H1 (cell line): Measurements from ENCODE around the gene RNPEPL1. TPM values are rescaled to one million over a fixed set of nuclear protein-coding genes. Genes with fewer than 3 reads are reported as not detected.

Experiments used
- CTCF ChIA-PET: fragments of 300-600 bp; sonication (Branson Sonifier 250); formaldehyde crosslinking; loops from one replicate; lab custom pipeline; 2021; ENCODE audit not compliant: partially characterized antibody; lab: Charles Lee
- POLR2A ChIA-PET: fragments of 300-600 bp; sonication (Branson Sonifier 250); formaldehyde crosslinking; loops from one replicate; lab custom pipeline; 2021; ENCODE audit warnings: inconsistent platforms; ENCODE audit not compliant: partially characterized antibody; lab: Charles Lee
- DNase-seq, 2 experiments: peaks; one replicate each; pipeline versions ENCODE4 v3.0.0 to v3.0.0-alpha.2; 2010 to 2022; ENCODE audit warnings: low spot score in 2 of 2, low read depth in 1 of 2, mixed read lengths in 1 of 2
- FAIRE-seq: peaks from 2 replicates; lab custom pipeline; 2011; peaks lifted over from hg19 to GRCh38; lab: Jason Lieb, UNC
- H2AFZ ChIP-seq: 2 replicates; pipeline ENCODE4 v1.8.1; 2012; ENCODE audit warnings: low read length, inconsistent platforms
- H2AK5ac ChIP-seq: 2 replicates; pipeline ENCODE4 v1.6.1; 2013; ENCODE audit warnings: low read depth, low read length
- H2BK120ac ChIP-seq: replicated peaks from 2 replicates; pipeline ENCODE3; 2013; ENCODE audit warnings: low read depth, low read length, inconsistent platforms
- H2BK12ac ChIP-seq: 2 replicates; pipeline ENCODE4 v1.6.1; 2013; ENCODE audit warnings: low read depth, low read length
- H2BK15ac ChIP-seq: 2 replicates; pipeline ENCODE4 v1.6.1; 2013; ENCODE audit warnings: low read length
- H2BK20ac ChIP-seq: 2 replicates; pipeline ENCODE4 v1.6.1; 2013; ENCODE audit warnings: low read length
- H2BK5ac ChIP-seq: 2 replicates; pipeline ENCODE4 v1.6.1; 2013; ENCODE audit warnings: low read depth, low read length
- H3K14ac ChIP-seq: 2 replicates; pipeline ENCODE4 v1.6.1; 2013; ENCODE audit warnings: inconsistent platforms; ENCODE audit not compliant: insufficient read length
- H3K18ac ChIP-seq: 2 replicates; pipeline ENCODE4 v1.6.1; 2013; ENCODE audit warnings: low read length; ENCODE audit errors: extremely low read depth
- H3K23ac ChIP-seq: 2 replicates; pipeline ENCODE4 v1.6.1; 2013; ENCODE audit warnings: inconsistent platforms; ENCODE audit not compliant: insufficient read length
- H3K23me2 ChIP-seq: 2 replicates; pipeline ENCODE4 v1.6.1; 2013; ENCODE audit warnings: low read depth, low read length
- H3K27ac ChIP-seq: 2 replicates; pipeline ENCODE4 v1.6.1; 2011; ENCODE audit warnings: low read depth, low read length, inconsistent platforms
- H3K27me3 ChIP-seq, 4 experiments: replicated peaks in 1 of 4; 1 replicate in 1 of 4; 2 replicates in 3 of 4; pipeline versions ENCODE4 v1.6.1 to v1.8.1; 2011 to 2013; ENCODE audit warnings: low read length in 3 of 4, mild to moderate bottlenecking in 3 of 4, inconsistent platforms in 2 of 4, mixed read lengths in 2 of 4, moderate library complexity in 1 of 4; ENCODE audit not compliant: control insufficient read depth in 3 of 4, insufficient read depth in 3 of 4; ENCODE audit errors: extremely low read depth in 1 of 4
- H3K36me3 ChIP-seq, 4 experiments: 2 replicates each; pipeline versions ENCODE4 v1.6.1 to v1.8.1; 2011 to 2013; ENCODE audit warnings: mild to moderate bottlenecking in 4 of 4, low read length in 3 of 4, moderate library complexity in 2 of 4, control low read depth in 1 of 4, inconsistent platforms in 1 of 4; ENCODE audit not compliant: insufficient read depth in 4 of 4, control insufficient read depth in 2 of 4
- H3K4ac ChIP-seq: replicated peaks from 2 replicates; pipeline ENCODE3; 2013; ENCODE audit warnings: low read length, low read depth, mixed read lengths, inconsistent platforms; ENCODE audit not compliant: insufficient read length
- H3K4me1 ChIP-seq, 4 experiments: replicated peaks in 1 of 4; 1 replicate in 1 of 4; 2 replicates in 3 of 4; pipeline versions ENCODE4 v1.6.1 to v1.8.1; 2011 to 2013; ENCODE audit warnings: low read length in 3 of 4, inconsistent platforms in 2 of 4, mixed read lengths in 1 of 4; ENCODE audit not compliant: insufficient read depth in 4 of 4, control insufficient read depth in 3 of 4
- H3K4me2 ChIP-seq, 2 experiments: 2 replicates each; pipeline versions ENCODE4 v1.6.1 to v1.8.1; 2011 to 2013; ENCODE audit warnings: low read depth in 2 of 2, low read length in 2 of 2, control low read depth in 1 of 2, inconsistent platforms in 1 of 2, mild to moderate bottlenecking in 1 of 2; ENCODE audit not compliant: insufficient read depth in 1 of 2
- H3K4me3 ChIP-seq, 4 experiments: fragments of 200-600, 300-600 bp in 1 of 4; sonication (generic), shearing (Covaris generic), sonication (Bioruptor Twin) in 1 of 4; 2 replicates each; pipeline versions ENCODE4 v1.5.1 to v1.8.1; 2011 to 2016; ENCODE audit warnings: low read length in 4 of 4, low read depth in 3 of 4, control low read depth in 2 of 4, inconsistent platforms in 2 of 4, mild to moderate bottlenecking in 2 of 4, mixed read lengths in 1 of 4, moderate library complexity in 1 of 4; ENCODE audit not compliant: insufficient read depth in 2 of 4; ENCODE audit errors: extremely low read depth in 1 of 4
- H3K56ac ChIP-seq: replicated peaks from 2 replicates; pipeline ENCODE3; 2013; ENCODE audit warnings: low read depth, mild to moderate bottlenecking, mixed read lengths, low read length, inconsistent platforms; ENCODE audit not compliant: insufficient read length
- H3K79me1 ChIP-seq: 2 replicates; pipeline ENCODE4 v1.6.1; 2013; ENCODE audit warnings: low read depth, low read length, control low read depth
- H3K79me2 ChIP-seq, 2 experiments: 2 replicates each; pipeline versions ENCODE4 v1.6.1 to v1.8.1; 2012 to 2013; ENCODE audit warnings: low read length in 2 of 2, mild to moderate bottlenecking in 2 of 2, inconsistent platforms in 1 of 2; ENCODE audit not compliant: insufficient read depth in 2 of 2, control insufficient read depth in 1 of 2
- H3K9ac ChIP-seq, 4 experiments: replicated peaks in 1 of 4; 1 replicate in 1 of 4; 2 replicates in 3 of 4; pipeline versions ENCODE4 v1.6.1 to v1.8.1; 2011 to 2013; ENCODE audit warnings: low read depth in 3 of 4, low read length in 3 of 4, control low read depth in 2 of 4, mild to moderate bottlenecking in 2 of 4, moderate library complexity in 2 of 4, inconsistent platforms in 1 of 4; ENCODE audit errors: extremely low read depth in 1 of 4
- H3K9me3 ChIP-seq, 2 experiments: 2 replicates each; pipeline versions ENCODE4 v1.6.1 to v1.8.1; 2012 to 2013; ENCODE audit warnings: mild to moderate bottlenecking in 2 of 2, moderate library complexity in 2 of 2, control low read depth in 1 of 2, inconsistent platforms in 1 of 2, low read depth in 1 of 2, low read length in 1 of 2, mixed read lengths in 1 of 2; ENCODE audit not compliant: insufficient read depth in 2 of 2
- H4K20me1 ChIP-seq, 2 experiments: replicated peaks in 1 of 2; 2 replicates each; pipeline versions ENCODE3 to v1.8.1; 2011 to 2013; ENCODE audit warnings: inconsistent platforms in 2 of 2, low read length in 2 of 2, mild to moderate bottlenecking in 1 of 2; ENCODE audit not compliant: insufficient read depth in 2 of 2, control insufficient read depth in 1 of 2
- H4K5ac ChIP-seq: 2 replicates; pipeline ENCODE4 v1.6.1; 2013; ENCODE audit warnings: low read length, low read depth, mixed read lengths, inconsistent platforms; ENCODE audit not compliant: insufficient read length
- H4K8ac ChIP-seq: 2 replicates; pipeline ENCODE4 v1.8.0; 2013; ENCODE audit warnings: mild to moderate bottlenecking, moderate library complexity, low read length, inconsistent platforms; ENCODE audit not compliant: insufficient read depth; ENCODE audit errors: extremely low read depth
- H4K91ac ChIP-seq: replicated peaks from 2 replicates; pipeline ENCODE3; 2013; ENCODE audit warnings: low read length, mixed read lengths, inconsistent platforms; ENCODE audit not compliant: insufficient read length
- E2F6 ChIP-seq: IDR thresholded peaks from 2 replicates; pipeline ENCODE4 v1.6.1; 2012; ENCODE audit warnings: inconsistent platforms
- EP300 ChIP-seq, 2 experiments: IDR thresholded peaks; 1 replicate in 1 of 2; 2 replicates in 1 of 2; pipeline ENCODE4 v1.6.1; 2011 to 2012; ENCODE audit warnings: low read depth in 2 of 2, low read length in 2 of 2, mild to moderate bottlenecking in 2 of 2, borderline replicate concordance in 1 of 2, inconsistent platforms in 1 of 2, moderate library complexity in 1 of 2
- POLR2A ChIP-seq, 2 experiments: IDR thresholded peaks; 1 replicate in 1 of 2; 2 replicates in 1 of 2; pipeline ENCODE4 v1.6.1; 2011; ENCODE audit warnings: low read depth in 2 of 2, low read length in 2 of 2, mild to moderate bottlenecking in 2 of 2; ENCODE audit errors: control extremely low read depth in 1 of 2
- SP2 ChIP-seq: IDR thresholded peaks from 2 replicates; pipeline ENCODE4 v1.6.1; 2012; ENCODE audit warnings: mild to moderate bottlenecking, low read length, inconsistent platforms
- SRF ChIP-seq: IDR thresholded peaks from 2 replicates; pipeline ENCODE4 v1.6.1; 2011; ENCODE audit warnings: mild to moderate bottlenecking, low read depth, low read length, moderate library complexity
- TCF12 ChIP-seq: IDR thresholded peaks from 2 replicates; pipeline ENCODE4 v1.6.1; 2011; ENCODE audit warnings: low read depth, mild to moderate bottlenecking, low read length
- WGBS, 2 experiments: shearing (Covaris generic) in 1 of 2; methylation state at CpG; one replicate each; pipeline versions ENCODE4 v1.1.6 to v1.1.7; 2013 to 2015; ENCODE audit warnings: low lambda C conversion rate in 2 of 2, mixed read lengths in 2 of 2, inconsistent platforms in 1 of 2, low coverage in 1 of 2, missing lambda C conversion rate in 1 of 2; ENCODE audit not compliant: insufficient replicate concordance in 2 of 2, insufficient coverage in 1 of 2, insufficient read length in 1 of 2; ENCODE audit errors: extremely low coverage in 1 of 2, missing lambda C conversion rate in 1 of 2; 5-methylcytosine and 5-hydroxymethylcytosine counted together
- polyA plus RNA-seq, 7 experiments: library from polyadenylated mRNA; depleted of rRNA in 3 of 7; stranded (reverse) in 5 of 7; unstranded in 2 of 7; fragments of >200 nt in 5 of 7; fragments of 200-250 nt in 2 of 7; gene quantifications; 1 replicate in 5 of 7; 2 replicates in 1 of 7; 4 replicates in 1 of 7; pipeline versions ENCODE4 v1.2.1 to v1.2.3, GENCODE V29; 2011 to 2013; ENCODE audit warnings: missing spikeins in 2 of 7, mixed read lengths in 2 of 7
- total RNA-seq: library from RNA; stranded (reverse); fragmentation: NEBNext Ultra II Directional; extraction: Animal tissue kit (Norgen Biotek cat#: 25700); gene quantifications from 2 replicates; pipeline ENCODE4 v1.2.1, GENCODE V29; 2021

RNPEPL1 gene
- total and polyA plus RNA-seq, 2 of the 8 experiments (the other 6 are each of a cell fraction or from before 2014, with no cell fraction given) = 9.0 to 11.3 TPM

- Histone ChIP-seq H3K27me3 (0 out of 7 replicates have a peak, but pooled peaks cover 0 to 2% (median 0%) of the 10 kb centered on the region in 4 experiments), H3K9ac (no peak overlapping the region)
- no peak for TF ChIP-seq TCF12
- no peak for TF ChIP-seq EP300 (IDR thresholded peaks at IDR 0.05; ENCODE audit: borderline replicate concordance in 1 of 2, low read depth in 2 of 2, low read length in 2 of 2)
- TF ChIP-seq SRF = no peak
- TF ChIP-seq E2F6 = no peak
- TF ChIP-seq POLR2A (IDR thresholded peaks at IDR 0.05; ENCODE audit: control extremely low read depth in 1 of 2, low read depth in 2 of 2, low read length in 2 of 2) = no peak
- TF ChIP-seq SP2 = no peak
- TF ChIP-seq, all 59 proteins: peak for 0
- H3K9me3 ChIP-seq = no peaks in the 10 kb centered on the region
- H2BK20ac ChIP-seq = no peak overlapping the region
- H3K27ac ChIP-seq = no peak overlapping the region
- no peaks in the 10 kb centered on the region for H3K79me1 ChIP-seq
- no peaks in the 10 kb centered on the region for H3K23me2 ChIP-seq
- peaks cover 0 to 4% of the 10 kb centered on the region in 2 experiments for H4K20me1 ChIP-seq
- H4K91ac ChIP-seq = no peak overlapping the region
- ChIA-PET POLR2A (interaction anchor here (0.6 to 0.7 kb wide), 2 partner anchors 30 to 1105 kb away, joined by 3 read pairs; no protein-coding TSS in a partner anchor), CTCF (interaction anchor here (0.7 to 1.1 kb wide), 3 partner anchors 9 to 717 kb away, joined by 3 read pairs; no protein-coding TSS in a partner anchor)
- no peak overlapping the region for H3K56ac ChIP-seq
- H3K4me1 ChIP-seq = no peaks in the 10 kb centered on the region
- H4K8ac ChIP-seq = no peak overlapping the region
- H3K36me3 ChIP-seq = peaks cover 0 to 7% (median 3%) of the 10 kb centered on the region in 4 experiments; a peak in 4 of 8 replicates
- H2BK120ac ChIP-seq = no peak overlapping the region
- no peak overlapping the region for H2BK12ac ChIP-seq
- H3K23ac ChIP-seq = no peak overlapping the region
- FAIRE-seq (no peak), DNase-seq (no peak)
- no peak overlapping the region for H2AFZ ChIP-seq
- H3K4me2 ChIP-seq = no peak overlapping the region
- no peak overlapping the region for H3K4ac ChIP-seq
- no peak overlapping the region for H4K5ac ChIP-seq
- H3K18ac ChIP-seq = no peak overlapping the region
- no peaks in the 10 kb centered on the region for H3K79me2 ChIP-seq
- no peak overlapping the region for H2BK5ac ChIP-seq
- H2AK5ac ChIP-seq = no peak overlapping the region
- no peak overlapping the region for H3K4me3 ChIP-seq
- no peak overlapping the region for H3K14ac ChIP-seq
- WGBS, 2 experiments = 88% methylated on average over 11 of the region's 11 CpGs; no CpG with 5 or more reads in 1 of the 2 experiments
- no peak overlapping the region for H2BK15ac ChIP-seq
These were observed 33.5 kb downstream of the RNPEPL1 start for GRCh38 chr2:240601831-240602160.
